Testis (tissue), 2 donors: ENCODE measurements around the gene CDC42BPB.

Source experiments
- POLR2A ChIP-seq: fragments of 450-650 bp; IDR thresholded peaks from one replicate; pipeline ENCODE4 v1.6.1; 2017; ENCODE audit warnings: antibody characterized with exemption, mild to moderate bottlenecking, moderate library complexity
- TF ChIP-seq, protein P1 (sequence below), 3 experiments: fragments of 450-650 bp in 2 of 3; fragments of 200-600 bp in 1 of 3; sonication (generic) in 1 of 3; IDR thresholded peaks; one replicate each; pipeline ENCODE4 v1.5.1; 2016 to 2019; ENCODE audit warnings: antibody characterized with exemption in 3 of 3, mild to moderate bottlenecking in 2 of 3, moderate library complexity in 1 of 3

DNA sequence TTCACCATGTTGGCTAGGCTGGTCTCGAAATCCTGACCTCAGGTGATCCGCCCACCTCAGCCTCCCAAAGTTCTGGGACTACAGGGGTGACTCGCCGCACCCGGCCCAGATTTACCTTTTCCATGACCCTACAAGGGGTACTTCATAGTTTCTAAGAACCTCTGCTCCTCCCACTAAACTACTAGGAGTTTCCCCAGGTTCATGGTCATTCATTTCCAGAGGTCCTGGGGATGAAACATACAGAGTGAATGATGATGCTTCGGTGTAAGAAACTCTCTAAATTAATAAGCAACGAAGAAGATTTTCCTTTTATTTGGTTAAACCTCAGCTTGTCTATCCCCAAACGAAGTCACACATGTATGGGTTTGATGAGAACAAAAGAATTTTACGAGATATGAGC is 77.9 kb downstream of the CDC42BPB start:
- TF ChIP-seq POLR2A: no peak
- TF ChIP-seq, protein P1, sequence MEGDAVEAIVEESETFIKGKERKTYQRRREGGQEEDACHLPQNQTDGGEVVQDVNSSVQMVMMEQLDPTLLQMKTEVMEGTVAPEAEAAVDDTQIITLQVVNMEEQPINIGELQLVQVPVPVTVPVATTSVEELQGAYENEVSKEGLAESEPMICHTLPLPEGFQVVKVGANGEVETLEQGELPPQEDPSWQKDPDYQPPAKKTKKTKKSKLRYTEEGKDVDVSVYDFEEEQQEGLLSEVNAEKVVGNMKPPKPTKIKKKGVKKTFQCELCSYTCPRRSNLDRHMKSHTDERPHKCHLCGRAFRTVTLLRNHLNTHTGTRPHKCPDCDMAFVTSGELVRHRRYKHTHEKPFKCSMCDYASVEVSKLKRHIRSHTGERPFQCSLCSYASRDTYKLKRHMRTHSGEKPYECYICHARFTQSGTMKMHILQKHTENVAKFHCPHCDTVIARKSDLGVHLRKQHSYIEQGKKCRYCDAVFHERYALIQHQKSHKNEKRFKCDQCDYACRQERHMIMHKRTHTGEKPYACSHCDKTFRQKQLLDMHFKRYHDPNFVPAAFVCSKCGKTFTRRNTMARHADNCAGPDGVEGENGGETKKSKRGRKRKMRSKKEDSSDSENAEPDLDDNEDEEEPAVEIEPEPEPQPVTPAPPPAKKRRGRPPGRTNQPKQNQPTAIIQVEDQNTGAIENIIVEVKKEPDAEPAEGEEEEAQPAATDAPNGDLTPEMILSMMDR (IDR thresholded peaks at IDR 0.05): no peak
